Type B pancreatic cell (in vitro differentiated cells): ENCODE measurements around the gene SLC38A1. TPM values are rescaled to one million over a fixed set of nuclear protein-coding genes. Genes with fewer than 3 reads are reported as not detected.
A peak's percentile ranks its signal among the peaks of the same experiment; 100 is the strongest.

ENCODE experiments used
- DNase-seq: peaks from one replicate; pipeline ENCODE4 v3.0.0; 2021; ENCODE audit warnings: mixed read lengths; ENCODE audit not compliant: unreplicated experiment; ENCODE audit errors: extremely low spot score
- H3K27ac Mint-ChIP-seq: 2 replicates; pipeline ENCODE4 v1.8.0; 2021; ENCODE audit warnings: mild to moderate bottlenecking, mixed read lengths
- H3K27me3 Mint-ChIP-seq: 2 replicates; pipeline ENCODE4 v1.8.0; 2021; ENCODE audit warnings: mixed read lengths
- H3K36me3 Mint-ChIP-seq: 2 replicates; pipeline ENCODE4 v1.8.0; 2021; ENCODE audit warnings: mixed read lengths
- H3K4me1 Mint-ChIP-seq: one replicate; pipeline ENCODE4 v1.8.0; 2021; ENCODE audit warnings: mixed read lengths; ENCODE audit not compliant: unreplicated experiment
- H3K4me3 Mint-ChIP-seq: 2 replicates; pipeline ENCODE4 v1.8.0; 2021; ENCODE audit warnings: mild to moderate bottlenecking, mixed read lengths
- H3K9me3 Mint-ChIP-seq: 2 replicates; pipeline ENCODE4 v1.8.0; 2021; ENCODE audit warnings: mixed read lengths
- total RNA-seq: library from RNA; stranded (reverse); gene quantifications from 2 replicates; pipeline ENCODE4 v1.2.1, GENCODE V29; 2021; ENCODE audit warnings: low replicate concordance
- TF ChIP-seq, protein P1 (sequence below): fragments of 200-600 bp; sonication (generic); conservative IDR thresholded peaks from 2 replicates; pipeline ENCODE4 v1.5.0; 2021; ENCODE audit warnings: antibody characterized with exemption, mild to moderate bottlenecking

SLC38A1 gene
- total RNA-seq, 1 donor from 2014 or later = 99.8 TPM

DNA sequence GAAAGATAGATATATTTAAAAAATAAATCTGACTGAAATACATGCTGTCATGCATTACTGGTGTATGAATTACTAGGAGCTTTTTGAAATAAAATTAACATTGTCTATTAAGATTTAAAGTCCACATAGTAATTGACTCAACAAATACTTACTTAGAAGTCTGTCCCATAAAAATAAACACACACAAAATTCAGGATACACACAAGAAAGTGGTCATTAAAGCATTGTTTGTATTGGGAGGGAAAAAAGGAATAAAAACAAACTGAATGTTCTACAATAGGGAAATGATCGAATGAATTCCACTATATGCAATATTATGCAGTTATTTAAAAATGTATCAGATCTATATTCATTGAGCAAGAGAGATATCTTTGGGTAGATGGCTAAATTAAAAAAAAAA lies 118.9 kb downstream of the SLC38A1 start:
- no peak overlapping the region for H3K4me3 Mint-ChIP-seq
- no peak overlapping the region for H3K27ac Mint-ChIP-seq

GRCh38 chr12:46149079-46149464 lies 119.8 kb downstream of the SLC38A1 start:
- no peaks in the 10 kb centered on the region for H3K36me3 Mint-ChIP-seq
- H3K27me3 Mint-ChIP-seq = no peaks in the 10 kb centered on the region
- H3K9me3 Mint-ChIP-seq = no peaks in the 10 kb centered on the region
- H3K4me1 Mint-ChIP-seq = peaks cover 21% of the 10 kb centered on the region
- H3K4me3 Mint-ChIP-seq = no peak overlapping the region
- DNase-seq = no peak
- no peak overlapping the region for H3K27ac Mint-ChIP-seq
- TF ChIP-seq, protein P1, sequence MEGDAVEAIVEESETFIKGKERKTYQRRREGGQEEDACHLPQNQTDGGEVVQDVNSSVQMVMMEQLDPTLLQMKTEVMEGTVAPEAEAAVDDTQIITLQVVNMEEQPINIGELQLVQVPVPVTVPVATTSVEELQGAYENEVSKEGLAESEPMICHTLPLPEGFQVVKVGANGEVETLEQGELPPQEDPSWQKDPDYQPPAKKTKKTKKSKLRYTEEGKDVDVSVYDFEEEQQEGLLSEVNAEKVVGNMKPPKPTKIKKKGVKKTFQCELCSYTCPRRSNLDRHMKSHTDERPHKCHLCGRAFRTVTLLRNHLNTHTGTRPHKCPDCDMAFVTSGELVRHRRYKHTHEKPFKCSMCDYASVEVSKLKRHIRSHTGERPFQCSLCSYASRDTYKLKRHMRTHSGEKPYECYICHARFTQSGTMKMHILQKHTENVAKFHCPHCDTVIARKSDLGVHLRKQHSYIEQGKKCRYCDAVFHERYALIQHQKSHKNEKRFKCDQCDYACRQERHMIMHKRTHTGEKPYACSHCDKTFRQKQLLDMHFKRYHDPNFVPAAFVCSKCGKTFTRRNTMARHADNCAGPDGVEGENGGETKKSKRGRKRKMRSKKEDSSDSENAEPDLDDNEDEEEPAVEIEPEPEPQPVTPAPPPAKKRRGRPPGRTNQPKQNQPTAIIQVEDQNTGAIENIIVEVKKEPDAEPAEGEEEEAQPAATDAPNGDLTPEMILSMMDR = no peak

More for the DNA sequence above, 118.9 kb downstream of the SLC38A1 start:
- Mint-ChIP-seq H3K4me1 (peaks cover 21% of the 10 kb centered on the region), H3K36me3 (no peaks in the 10 kb centered on the region), H3K27me3 (no peaks in the 10 kb centered on the region), H3K9me3 (no peaks in the 10 kb centered on the region)
- TF ChIP-seq, protein P1 = no peak
- DNase-seq = no peak

- H3K4me1 Mint-ChIP-seq = peaks cover 21% of the 10 kb centered on the region
- no peaks in the 10 kb centered on the region for H3K36me3 Mint-ChIP-seq
- TF ChIP-seq, protein P1 = no peak
- no peak for DNase-seq
- H3K9me3 Mint-ChIP-seq = no peaks in the 10 kb centered on the region
- H3K4me3 Mint-ChIP-seq = peak overlapping the region; percentile 2
- no peaks in the 10 kb centered on the region for H3K27me3 Mint-ChIP-seq
- no peak overlapping the region for H3K27ac Mint-ChIP-seq
These were observed 120.3 kb downstream of the SLC38A1 start for GRCh38 chr12:46148327-46149078.

- Mint-ChIP-seq H3K36me3 (no peaks in the 10 kb centered on the region), H3K27me3 (no peaks in the 10 kb centered on the region), H3K4me3 (no peak overlapping the region), H3K4me1 (peaks cover 21% of the 10 kb centered on the region), H3K27ac (no peak overlapping the region), H3K9me3 (no peaks in the 10 kb centered on the region)
- no peak for DNase-seq
- TF ChIP-seq, protein P1 = no peak
These were observed 121.7 kb downstream of the SLC38A1 start for GRCh38 chr12:46147144-46147543.

DNA sequence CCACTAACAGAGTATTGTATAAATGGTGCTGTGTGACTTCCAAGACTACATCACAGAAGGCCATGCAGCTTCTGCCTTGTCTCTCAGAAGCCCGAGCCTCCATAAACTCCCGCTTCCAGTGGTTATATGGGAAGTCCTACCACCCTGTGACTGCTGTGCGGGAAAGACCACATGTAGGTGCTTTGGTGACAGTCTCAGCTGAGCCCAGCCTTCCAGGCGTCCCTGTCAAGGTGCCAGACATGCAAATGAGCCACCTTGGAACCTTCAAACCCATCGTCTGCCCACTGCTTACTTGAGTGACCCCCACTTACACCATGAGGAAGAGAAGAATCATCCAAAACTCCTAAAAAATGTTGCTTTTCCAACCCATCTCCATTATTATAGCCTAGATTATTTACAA lies 123.0 kb downstream of the SLC38A1 start:
- no peak for DNase-seq
- Mint-ChIP-seq H3K4me1 (peaks cover 18% of the 10 kb centered on the region), H3K27me3 (no peaks in the 10 kb centered on the region), H3K27ac (no peak overlapping the region), H3K9me3 (no peaks in the 10 kb centered on the region), H3K36me3 (no peaks in the 10 kb centered on the region), H3K4me3 (no peak overlapping the region)
- TF ChIP-seq, protein P1 = no peak
